Measurements from ENCODE around the gene ELMO1.

The ELMO1 gene

GRCh38 chr7:36945612-36946400 is 502.9 kb downstream of the ELMO1 start:
- no peaks in the 10 kb centered on the region for H3K79me2 ChIP-seq
- H3K4me1 ChIP-seq, result no peaks in the 10 kb centered on the region
- no peak overlapping the region for H3K4me2 ChIP-seq (ENCODE audit: low read length)
- no peaks in the 10 kb centered on the region for H3K27me3 ChIP-seq (ENCODE audit: control insufficient read depth, insufficient read depth, low read length)
- H3K4me3 ChIP-seq (ENCODE audit: low read depth, low read length), result no peak overlapping the region
- H3K9ac ChIP-seq, result no peak overlapping the region
- no peak for TF ChIP-seq CTCF (IDR thresholded peaks at IDR 0.05)
- no peaks in the 10 kb centered on the region for H3K9me3 ChIP-seq (ENCODE audit: control insufficient read depth, low read length)
- H3K36me3 ChIP-seq (ENCODE audit: control insufficient read depth, insufficient read depth, low read length), result no peaks in the 10 kb centered on the region
- H3K27ac ChIP-seq, result no peak overlapping the region
- H2AFZ ChIP-seq, result no peak overlapping the region

GRCh38 chr7:36944838-36945237 is 503.8 kb downstream of the ELMO1 start:
- Histone ChIP-seq H3K9me3 (ENCODE audit: control insufficient read depth, low read length) (no peaks in the 10 kb centered on the region), H3K79me2 (no peaks in the 10 kb centered on the region), H3K27ac (no peak overlapping the region), H2AFZ (no peak overlapping the region), H3K27me3 (ENCODE audit: control insufficient read depth, insufficient read depth, low read length) (no peaks in the 10 kb centered on the region), H3K36me3 (ENCODE audit: control insufficient read depth, insufficient read depth, low read length) (no peaks in the 10 kb centered on the region), H3K4me2 (ENCODE audit: low read length) (no peak overlapping the region), H3K4me3 (ENCODE audit: low read depth, low read length) (no peak overlapping the region), H3K4me1 (no peaks in the 10 kb centered on the region), H3K9ac (no peak overlapping the region)
- TF ChIP-seq CTCF (IDR thresholded peaks at IDR 0.05), result no peak

GRCh38 chr7:36943591-36944435 is 504.9 kb downstream of the ELMO1 start:
- no peak for TF ChIP-seq CTCF (IDR thresholded peaks at IDR 0.05)

GRCh38 chr7:36942955-36943354 is 505.7 kb downstream of the ELMO1 start:
- no peak for TF ChIP-seq CTCF (IDR thresholded peaks at IDR 0.05)
- no peak overlapping the region for H3K9ac ChIP-seq
- H2AFZ ChIP-seq, result no peak overlapping the region
- H3K27ac ChIP-seq, result no peak overlapping the region
- no peak overlapping the region for H3K4me2 ChIP-seq (ENCODE audit: low read length)
- H3K36me3 ChIP-seq (ENCODE audit: control insufficient read depth, insufficient read depth, low read length), result no peaks in the 10 kb centered on the region
- H3K9me3 ChIP-seq (ENCODE audit: control insufficient read depth, low read length), result no peaks in the 10 kb centered on the region
- H3K4me3 ChIP-seq (ENCODE audit: low read depth, low read length), result no peak overlapping the region
- no peaks in the 10 kb centered on the region for H3K4me1 ChIP-seq
- H3K27me3 ChIP-seq (ENCODE audit: control insufficient read depth, insufficient read depth, low read length), result no peaks in the 10 kb centered on the region
- no peaks in the 10 kb centered on the region for H3K79me2 ChIP-seq

More at GRCh38 chr7:36943591-36944435, 504.9 kb downstream of the ELMO1 start:
- no peaks in the 10 kb centered on the region for H3K79me2 ChIP-seq
- H3K27ac ChIP-seq, result no peak overlapping the region
- no peaks in the 10 kb centered on the region for H3K36me3 ChIP-seq (ENCODE audit: control insufficient read depth, insufficient read depth, low read length)
- H3K9ac ChIP-seq, result no peak overlapping the region
- H3K4me3 ChIP-seq (ENCODE audit: low read depth, low read length), result no peak overlapping the region
- no peaks in the 10 kb centered on the region for H3K9me3 ChIP-seq (ENCODE audit: control insufficient read depth, low read length)
- no peaks in the 10 kb centered on the region for H3K4me1 ChIP-seq
- no peak overlapping the region for H3K4me2 ChIP-seq (ENCODE audit: low read length)
- no peaks in the 10 kb centered on the region for H3K27me3 ChIP-seq (ENCODE audit: control insufficient read depth, insufficient read depth, low read length)
- H2AFZ ChIP-seq, result no peak overlapping the region
